ENCODE data around the gene KIRREL1.

GRCh38 chr1:158118713-158119402 lies 125.4 kb downstream of the KIRREL1 start:
- TF ChIP-seq CREB1 (CRISPR knock-in tag; IDR thresholded peaks at IDR 0.05) = no peak
- no peak for TF ChIP-seq USF2 (CRISPR knock-in tag; IDR thresholded peaks at IDR 0.05)
- no peak for TF ChIP-seq CTCF (IDR thresholded peaks at IDR 0.05)
- TF ChIP-seq GABPB1 (CRISPR knock-in tag; IDR thresholded peaks at IDR 0.05) = no peak
- no peak for TF ChIP-seq MAX (CRISPR knock-in tag; IDR thresholded peaks at IDR 0.05)
- no peak for TF ChIP-seq NR3C1 (CRISPR knock-in tag; conservative IDR thresholded peaks at IDR 0.05; ENCODE audit: low read depth)
- TF ChIP-seq ARID4B (CRISPR knock-in tag; IDR thresholded peaks at IDR 0.05; ENCODE audit: borderline replicate concordance) = no peak
- no peak for TF ChIP-seq ZNF317 (CRISPR knock-in tag; IDR thresholded peaks at IDR 0.05; ENCODE audit: borderline replicate concordance, low read depth)
- no peak for TF ChIP-seq PRDM15 (CRISPR knock-in tag; IDR thresholded peaks at IDR 0.05)
- no peak for TF ChIP-seq NFYB (CRISPR knock-in tag; conservative IDR thresholded peaks at IDR 0.05; ENCODE audit: low read depth)

All from WTC11 (cell line).